Cardiac muscle cell (in vitro differentiated cells and primary cell): ENCODE results near the gene DOHH. TPM values are rescaled to one million over a fixed set of nuclear protein-coding genes. Genes with fewer than 3 reads are reported as not detected.
"Not testable (repeated sequence)": the region's sequence is repeated elsewhere in the genome, so short reads cannot be mapped to it uniquely, and the experiment has no call there.

ENCODE experiments used
- DNase-seq, 2 donors: peaks; one replicate each; pipeline versions ENCODE4 v3.0.0 to v3.0.0-alpha.2; 2010 to 2017; ENCODE audit warnings: low read depth in 1 of 2, low spot score in 1 of 2
- H3K27ac ChIP-seq: fragments of 200-600 bp; sonication (generic); 2 replicates; pipeline ENCODE4 v1.5.1; 2016
- H3K27me3 ChIP-seq: fragments of 200-600 bp; sonication (generic); 2 replicates; pipeline ENCODE4 v1.6.0; 2016; ENCODE audit warnings: control low read depth
- H3K36me3 ChIP-seq: fragments of 200-600 bp; sonication (generic); 2 replicates; pipeline ENCODE4 v1.5.1; 2016; ENCODE audit warnings: control low read depth
- H3K4me1 ChIP-seq: fragments of 200-600 bp; sonication (generic); 2 replicates; pipeline ENCODE4 v1.8.1; 2017; ENCODE audit warnings: low read depth, mild to moderate bottlenecking, mixed run types
- H3K4me3 ChIP-seq: fragments of 200-600 bp; sonication (generic); 2 replicates; pipeline ENCODE4 v1.5.1; 2016; ENCODE audit warnings: mild to moderate bottlenecking
- H3K9me3 ChIP-seq: fragments of 200-600 bp; sonication (generic); 2 replicates; pipeline ENCODE4 v1.5.1; 2017; ENCODE audit warnings: low read depth, mild to moderate bottlenecking, control low read depth
- CTCF ChIP-seq: IDR thresholded peaks from 2 replicates; pipeline ENCODE4 v1.5.1; 2012; ENCODE audit warnings: low read depth, mild to moderate bottlenecking, low read length
- polyA plus RNA-seq: library from polyadenylated mRNA; unstranded; fragments of >200 nt; fragmentation: Nextera tagmentation; extraction: Ambion mirVana; gene quantifications from 2 replicates; pipeline ENCODE4 v1.2.1, GENCODE V29; 2016
- total RNA-seq: library from RNA; depleted of rRNA; stranded (reverse); fragments of >200 nt; gene quantifications from 2 replicates; pipeline ENCODE4 v1.2.3, GENCODE V29; 2016

Gene DOHH
- total and polyA plus RNA-seq, 2 experiments from 2014 or later, result 16.2 to 21.0 TPM

DNA sequence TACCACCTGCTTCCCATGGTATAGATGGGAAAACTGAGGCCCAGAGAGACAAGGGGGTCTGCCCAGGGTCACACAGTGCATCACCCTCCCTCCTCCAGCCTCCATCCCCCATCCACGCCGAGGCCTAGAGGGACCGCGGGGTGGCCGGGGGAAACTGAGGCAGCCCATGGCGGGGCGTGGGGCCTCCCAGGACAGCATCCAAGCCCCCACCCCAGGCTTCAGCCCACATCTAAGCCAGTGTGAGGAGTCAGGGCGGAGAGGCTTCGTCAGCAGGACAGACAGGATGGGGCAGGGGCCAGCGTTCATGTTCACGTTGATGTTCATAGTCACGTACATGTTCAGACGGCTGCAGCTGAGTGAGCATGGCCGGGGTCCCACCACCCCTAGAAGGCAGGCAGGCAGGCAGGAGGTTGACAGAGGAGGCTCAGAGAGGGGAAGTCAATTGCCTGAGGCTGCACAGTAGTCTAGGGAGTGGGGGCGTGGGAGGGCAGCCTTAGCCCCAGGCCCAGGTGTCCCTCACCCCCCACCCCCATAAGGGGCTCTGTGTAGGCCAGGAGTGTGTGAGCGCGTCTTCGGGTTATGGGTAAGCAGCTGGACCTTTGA, 43.4 kb downstream of the DOHH start:
- DNase-seq, result no peak
- Histone ChIP-seq H3K36me3 (peaks cover 8% of the 10 kb centered on the region), H3K27me3 (peaks cover 16% of the 10 kb centered on the region)

GRCh38 chr19:3455960-3456601, 44.4 kb downstream of the DOHH start:
- no peak overlapping the region for H3K27ac ChIP-seq
- peaks cover 7% of the 10 kb centered on the region for H3K27me3 ChIP-seq
- H3K4me3 ChIP-seq, result no peak overlapping the region
- peaks cover 19% of the 10 kb centered on the region for H3K4me1 ChIP-seq
- H3K9me3 ChIP-seq, result no peaks in the 10 kb centered on the region
- DNase-seq, result no peak
- TF ChIP-seq CTCF, result no peak
- peaks cover 8% of the 10 kb centered on the region for H3K36me3 ChIP-seq

More for the DNA sequence above, 43.4 kb downstream of the DOHH start:
- Histone ChIP-seq H3K4me3 (no peak overlapping the region), H3K27ac (no peak overlapping the region), H3K4me1 (peaks cover 19% of the 10 kb centered on the region), H3K9me3 (no peaks in the 10 kb centered on the region)
- no peak for TF ChIP-seq CTCF

GRCh38 chr19:3455393-3455955, 45.0 kb downstream of the DOHH start:
- no peak overlapping the region for H3K4me3 ChIP-seq
- H3K27ac ChIP-seq, result no peak overlapping the region
- H3K9me3 ChIP-seq, result no peaks in the 10 kb centered on the region
- H3K4me1 ChIP-seq, result peaks cover 19% of the 10 kb centered on the region
- peaks cover 12% of the 10 kb centered on the region for H3K36me3 ChIP-seq
- DNase-seq, result no peak
- peaks cover under 1% of the 10 kb centered on the region for H3K27me3 ChIP-seq
- TF ChIP-seq CTCF, result no peak

- H3K27me3 ChIP-seq, result no peaks in the 10 kb centered on the region
- no peak for DNase-seq
- H3K4me1 ChIP-seq, result peaks cover 19% of the 10 kb centered on the region
- no peak for TF ChIP-seq CTCF
- H3K9me3 ChIP-seq, result no peaks in the 10 kb centered on the region
- H3K27ac ChIP-seq, result no peak overlapping the region
- H3K4me3 ChIP-seq, result no peak overlapping the region
- peaks cover 12% of the 10 kb centered on the region for H3K36me3 ChIP-seq
These were observed 45.6 kb downstream of the DOHH start for GRCh38 chr19:3454656-3455392.

DNA sequence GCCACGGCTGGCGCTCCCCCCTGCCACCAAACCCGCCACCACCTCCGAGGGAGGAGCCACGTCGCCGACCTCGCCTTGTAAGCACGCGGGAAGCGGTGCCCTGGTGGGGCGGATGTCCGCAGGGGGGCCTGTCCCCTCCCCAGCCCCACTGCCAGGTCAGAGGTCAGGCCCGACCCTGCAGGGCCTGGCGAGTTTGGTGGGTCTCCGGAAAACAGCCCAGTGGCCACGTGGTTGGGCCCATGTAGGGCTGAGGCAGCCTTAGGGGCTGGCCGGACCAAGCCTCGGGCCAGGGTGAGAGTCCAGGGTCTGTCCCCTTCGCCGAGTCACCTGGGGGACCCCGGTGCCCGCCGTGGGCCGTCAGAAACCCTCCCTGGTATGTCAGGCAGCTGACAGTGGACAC, 46.6 kb downstream of the DOHH start:
- Histone ChIP-seq H3K4me3 (no peak overlapping the region), H3K36me3 (peaks cover 12% of the 10 kb centered on the region), H3K9me3 (no peaks in the 10 kb centered on the region), H3K27ac (no peak overlapping the region), H3K4me1 (peaks cover 13% of the 10 kb centered on the region), H3K27me3 (no peaks in the 10 kb centered on the region)
- no peak for DNase-seq
- no peak for TF ChIP-seq CTCF

DNA sequence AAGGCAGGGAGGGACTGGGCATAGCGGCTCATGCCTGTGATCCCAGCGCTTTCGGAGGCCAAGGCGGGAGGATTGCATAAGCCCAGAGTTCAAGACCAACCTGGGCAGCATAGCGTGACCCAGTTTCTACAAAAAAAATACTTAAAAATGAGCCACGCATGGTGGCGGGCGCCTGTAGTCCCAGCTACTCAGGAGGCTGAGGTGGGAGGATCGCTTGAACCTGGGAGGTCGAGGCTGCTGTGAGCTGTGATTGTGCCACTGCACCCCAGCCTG, 47.6 kb downstream of the DOHH start:
- H3K9me3 ChIP-seq, result not testable (repeated sequence)
- H3K36me3 ChIP-seq, result peaks cover 12% of the 10 kb centered on the region

More for the DNA sequence above, 47.6 kb downstream of the DOHH start:
- DNase-seq, H3K4me3 ChIP-seq, H3K4me1 ChIP-seq, H3K27ac ChIP-seq, H3K27me3 ChIP-seq: not testable (repeated sequence)
